Type B pancreatic cell (in vitro differentiated cells): ENCODE results near the gene MYH1. TPM values are rescaled to one million over a fixed set of nuclear protein-coding genes. Genes with fewer than 3 reads are reported as not detected.

ENCODE experiments used
- DNase-seq: peaks from one replicate; pipeline ENCODE4 v3.0.0; 2021; ENCODE audit warnings: mixed read lengths; ENCODE audit not compliant: unreplicated experiment; ENCODE audit errors: extremely low spot score
- H3K27ac Mint-ChIP-seq: 2 replicates; pipeline ENCODE4 v1.8.0; 2021; ENCODE audit warnings: mild to moderate bottlenecking, mixed read lengths
- H3K27me3 Mint-ChIP-seq: 2 replicates; pipeline ENCODE4 v1.8.0; 2021; ENCODE audit warnings: mixed read lengths
- H3K36me3 Mint-ChIP-seq: 2 replicates; pipeline ENCODE4 v1.8.0; 2021; ENCODE audit warnings: mixed read lengths
- H3K4me1 Mint-ChIP-seq: one replicate; pipeline ENCODE4 v1.8.0; 2021; ENCODE audit warnings: mixed read lengths; ENCODE audit not compliant: unreplicated experiment
- H3K4me3 Mint-ChIP-seq: 2 replicates; pipeline ENCODE4 v1.8.0; 2021; ENCODE audit warnings: mild to moderate bottlenecking, mixed read lengths
- H3K9me3 Mint-ChIP-seq: 2 replicates; pipeline ENCODE4 v1.8.0; 2021; ENCODE audit warnings: mixed read lengths
- total RNA-seq: library from RNA; stranded (reverse); gene quantifications from 2 replicates; pipeline ENCODE4 v1.2.1, GENCODE V29; 2021; ENCODE audit warnings: low replicate concordance
- TF ChIP-seq, protein P1 (sequence below): fragments of 200-600 bp; sonication (generic); conservative IDR thresholded peaks from 2 replicates; pipeline ENCODE4 v1.5.0; 2021; ENCODE audit warnings: antibody characterized with exemption, mild to moderate bottlenecking

The MYH1 gene
- total RNA-seq, 1 donor from 2014 or later = not detected

DNA sequence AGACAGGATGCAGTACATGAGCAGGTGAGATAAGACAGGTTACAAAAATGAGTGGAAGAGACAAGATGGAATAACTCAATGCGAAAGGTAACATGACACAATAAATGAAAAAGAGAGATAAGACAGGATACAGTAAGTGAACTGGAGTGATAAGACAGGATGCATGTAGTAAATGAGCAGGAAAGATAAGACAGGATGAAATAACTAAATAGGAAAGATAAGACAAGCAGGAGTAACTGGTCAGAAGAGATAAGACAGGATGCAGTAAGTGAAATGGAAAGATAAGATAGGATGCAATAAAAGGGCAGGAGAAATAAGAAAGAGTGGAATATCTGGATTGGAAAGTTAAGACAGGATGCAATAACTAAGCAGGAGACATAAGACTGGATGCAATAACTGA, 40.6 kb downstream of the MYH1 start:
- no peak for DNase-seq
- Mint-ChIP-seq H3K27me3 (peaks cover 6% of the 10 kb centered on the region), H3K36me3 (no peaks in the 10 kb centered on the region), H3K9me3 (no peaks in the 10 kb centered on the region), H3K4me3 (no peak overlapping the region), H3K27ac (no peak overlapping the region), H3K4me1 (no peaks in the 10 kb centered on the region)
- TF ChIP-seq, protein P1, sequence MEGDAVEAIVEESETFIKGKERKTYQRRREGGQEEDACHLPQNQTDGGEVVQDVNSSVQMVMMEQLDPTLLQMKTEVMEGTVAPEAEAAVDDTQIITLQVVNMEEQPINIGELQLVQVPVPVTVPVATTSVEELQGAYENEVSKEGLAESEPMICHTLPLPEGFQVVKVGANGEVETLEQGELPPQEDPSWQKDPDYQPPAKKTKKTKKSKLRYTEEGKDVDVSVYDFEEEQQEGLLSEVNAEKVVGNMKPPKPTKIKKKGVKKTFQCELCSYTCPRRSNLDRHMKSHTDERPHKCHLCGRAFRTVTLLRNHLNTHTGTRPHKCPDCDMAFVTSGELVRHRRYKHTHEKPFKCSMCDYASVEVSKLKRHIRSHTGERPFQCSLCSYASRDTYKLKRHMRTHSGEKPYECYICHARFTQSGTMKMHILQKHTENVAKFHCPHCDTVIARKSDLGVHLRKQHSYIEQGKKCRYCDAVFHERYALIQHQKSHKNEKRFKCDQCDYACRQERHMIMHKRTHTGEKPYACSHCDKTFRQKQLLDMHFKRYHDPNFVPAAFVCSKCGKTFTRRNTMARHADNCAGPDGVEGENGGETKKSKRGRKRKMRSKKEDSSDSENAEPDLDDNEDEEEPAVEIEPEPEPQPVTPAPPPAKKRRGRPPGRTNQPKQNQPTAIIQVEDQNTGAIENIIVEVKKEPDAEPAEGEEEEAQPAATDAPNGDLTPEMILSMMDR = no peak

DNA sequence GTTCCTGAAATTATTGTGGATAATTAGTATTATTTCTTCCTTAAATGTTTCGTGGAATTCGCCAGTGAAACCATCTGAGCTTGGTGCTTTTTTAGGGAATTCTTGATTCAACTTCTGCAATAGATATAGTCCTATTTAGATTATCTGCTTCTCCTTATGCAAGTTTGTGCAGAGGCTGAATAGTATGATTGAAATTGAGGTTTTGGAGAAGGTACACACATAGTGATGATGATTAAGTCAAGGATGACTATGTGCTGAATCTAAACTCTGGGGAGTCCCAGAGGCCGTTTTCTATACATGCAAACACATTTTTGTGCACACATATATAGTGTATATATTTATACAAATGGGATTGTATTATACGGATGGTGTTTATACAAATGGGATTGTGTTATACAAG, 43.8 kb downstream of the MYH1 start:
- TF ChIP-seq, protein P1 = no peak
- H3K4me1 Mint-ChIP-seq = no peaks in the 10 kb centered on the region
- H3K9me3 Mint-ChIP-seq = no peaks in the 10 kb centered on the region
- H3K27ac Mint-ChIP-seq = no peak overlapping the region
- peaks cover 4% of the 10 kb centered on the region for H3K27me3 Mint-ChIP-seq
- DNase-seq = no peak
- H3K4me3 Mint-ChIP-seq = no peak overlapping the region
- H3K36me3 Mint-ChIP-seq = no peaks in the 10 kb centered on the region

DNA sequence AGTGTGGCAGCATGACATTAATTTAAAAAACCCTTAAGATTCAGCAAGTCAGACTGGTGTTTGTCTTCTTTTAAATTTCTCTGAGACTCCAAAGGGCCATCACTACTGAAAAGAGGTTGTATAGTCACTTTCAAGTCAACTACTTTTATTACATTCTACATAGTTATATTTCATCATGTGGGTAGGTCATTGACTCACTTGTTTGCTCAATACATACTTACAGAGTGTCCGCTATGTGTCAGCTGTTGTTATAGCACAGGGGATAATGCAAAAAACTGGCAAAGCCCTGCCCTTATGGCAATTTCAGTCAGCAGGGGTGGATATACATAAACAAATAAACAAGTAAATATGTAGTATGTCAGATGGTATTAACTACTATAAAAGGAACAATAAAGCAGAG, 46.5 kb downstream of the MYH1 start:
- H3K27me3 Mint-ChIP-seq = peaks cover 7% of the 10 kb centered on the region
- no peaks in the 10 kb centered on the region for H3K4me1 Mint-ChIP-seq
- H3K36me3 Mint-ChIP-seq = no peaks in the 10 kb centered on the region
- no peak overlapping the region for H3K27ac Mint-ChIP-seq
- TF ChIP-seq, protein P1 = no peak
- H3K4me3 Mint-ChIP-seq = no peak overlapping the region
- no peak for DNase-seq
- H3K9me3 Mint-ChIP-seq = no peaks in the 10 kb centered on the region

DNA sequence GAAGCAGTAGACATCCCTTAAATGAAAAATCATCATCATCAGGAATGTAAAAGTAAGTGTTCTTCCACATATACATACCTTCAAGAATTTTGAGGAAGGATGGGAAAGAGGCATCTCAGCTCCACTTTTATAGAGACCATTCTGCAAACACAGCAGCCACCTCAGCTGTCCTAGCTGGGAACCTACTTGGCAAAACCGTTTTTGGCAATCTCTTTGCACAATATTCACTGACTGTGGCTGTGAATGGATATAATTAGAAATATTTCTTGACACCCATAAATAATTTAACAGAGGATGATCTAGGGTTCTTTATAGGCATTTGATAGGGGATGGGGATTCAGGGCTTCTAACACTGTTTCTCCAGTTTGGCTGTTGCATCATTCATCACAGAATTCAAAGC, 48.9 kb downstream of the MYH1 start, which contains the start of gene MYH4:
Gene MYH4 (minus strand): TSS at position 101 of the 400 bp plus-strand sequence. CDS start 2,814 bp downstream, outside the sequence.
- H3K9me3 Mint-ChIP-seq = no peaks in the 10 kb centered on the region
- H3K27ac Mint-ChIP-seq = no peak within 1 kb of the TSS
- no peak for DNase-seq
- H3K4me1 Mint-ChIP-seq = no peaks in the 10 kb centered on the region
- no peak within 1 kb of the TSS for H3K4me3 Mint-ChIP-seq
- H3K36me3 Mint-ChIP-seq = no peaks in the 10 kb centered on the region
- peaks cover 9% of the 10 kb centered on the region for H3K27me3 Mint-ChIP-seq
- TF ChIP-seq, protein P1 = no peak

DNA sequence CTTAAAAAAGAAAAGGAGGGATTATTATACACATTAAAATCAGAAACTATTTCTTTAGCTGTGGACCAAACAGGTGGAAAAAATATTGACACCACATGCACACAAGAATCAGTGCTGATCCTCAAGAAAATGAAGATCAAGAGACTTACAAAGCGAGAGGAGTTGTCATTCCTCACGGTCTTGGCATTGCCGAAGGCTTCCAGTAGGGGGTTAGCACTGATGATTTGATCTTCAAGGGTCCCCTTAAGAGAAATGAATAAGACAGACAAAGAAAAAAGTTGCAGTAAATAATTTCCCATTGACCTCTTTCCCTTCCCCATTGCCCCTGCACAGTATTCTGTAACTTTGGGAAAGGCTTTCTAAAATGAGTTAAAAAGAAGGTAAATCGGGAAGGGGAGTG, 54.9 kb downstream of the MYH1 start:
- Mint-ChIP-seq H3K27ac (no peak overlapping the region), H3K4me1 (no peaks in the 10 kb centered on the region), H3K9me3 (no peaks in the 10 kb centered on the region), H3K36me3 (no peaks in the 10 kb centered on the region), H3K27me3 (peaks cover 46% of the 10 kb centered on the region), H3K4me3 (no peak overlapping the region)
- TF ChIP-seq, protein P1 = peak; percentile 48
- no peak for DNase-seq

DNA sequence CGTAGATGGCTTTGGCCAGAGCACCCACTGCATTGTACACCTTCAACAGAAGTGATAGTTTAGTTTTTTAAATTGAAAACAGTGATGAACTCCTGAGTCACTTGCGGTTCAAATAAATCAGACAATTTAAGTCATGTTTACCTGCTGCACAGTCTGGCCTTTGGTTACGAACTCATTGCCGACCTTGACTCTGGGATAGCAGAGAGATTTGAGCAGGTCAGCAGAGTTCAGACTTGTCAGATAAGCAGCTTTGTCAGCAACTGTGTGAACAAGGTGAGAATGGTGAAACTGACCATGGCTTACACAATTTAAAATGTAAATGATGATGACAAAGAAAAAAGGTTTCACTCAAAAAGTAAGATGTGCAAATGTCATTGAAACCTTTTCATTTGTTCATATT, 58.3 kb downstream of the MYH1 start:
- TF ChIP-seq, protein P1 = no peak
- H3K36me3 Mint-ChIP-seq = no peaks in the 10 kb centered on the region
- DNase-seq = no peak
- H3K9me3 Mint-ChIP-seq = no peaks in the 10 kb centered on the region
- H3K4me1 Mint-ChIP-seq = no peaks in the 10 kb centered on the region
- peaks cover 60% of the 10 kb centered on the region for H3K27me3 Mint-ChIP-seq
- H3K4me3 Mint-ChIP-seq = no peak overlapping the region
- H3K27ac Mint-ChIP-seq = no peak overlapping the region
